Lower leg skin (tissue), 4 donors: ENCODE results near the gene ETDC. TPM values are rescaled to one million over a fixed set of nuclear protein-coding genes. Genes with fewer than 3 reads are reported as not detected.
"Not testable (repeated sequence)": the region's sequence is repeated elsewhere in the genome, so short reads cannot be mapped to it uniquely, and the experiment has no call there.

ENCODE experiments used
- DNase-seq, 2 donors: peaks; one replicate each; pipeline ENCODE4 v3.0.0-alpha.2; 2019; ENCODE audit warnings: low spot score in 2 of 2
- H3K4me3 ChIP-seq: fragments of 200-600 bp; sonication (generic); 2 replicates; pipeline ENCODE4 v1.5.1; 2017; ENCODE audit warnings: mild to moderate bottlenecking, low read depth; ENCODE audit not compliant: poor library complexity, severe bottlenecking
- CTCF ChIP-seq, 3 donors: fragments of 450-650 bp; IDR thresholded peaks; one replicate each; pipeline ENCODE4 v1.5.1; 2016; ENCODE audit warnings: antibody characterized with exemption in 3 of 3, mild to moderate bottlenecking in 3 of 3, moderate library complexity in 2 of 3
- POLR2A ChIP-seq, 2 donors: fragments of 450-650 bp; IDR thresholded peaks; one replicate each; pipeline ENCODE4 v1.6.1; 2016 to 2017; ENCODE audit warnings: antibody characterized with exemption in 2 of 2, mild to moderate bottlenecking in 1 of 2, moderate library complexity in 1 of 2
- WGBS, 2 donors: methylation state at CpG; one replicate each; pipeline ENCODE4 v1.1.5; 2018; 5-methylcytosine and 5-hydroxymethylcytosine counted together
- intact Hi-C: fragments of 100-400 bp; cut with DNase I; formaldehyde crosslinking; loops from one replicate; pipeline ENCODE4 v1.15.0; 2023; ENCODE audit warnings: low total_unique reads
- total RNA-seq, 4 donors: library from RNA; depleted of rRNA; stranded (reverse); fragments of >200 nt; gene quantifications; one replicate each; pipeline ENCODE4 v1.1.0, GENCODE V29; 2016

Gene ETDC
- not detected for total RNA-seq

GRCh38 chrX:135309430-135309923 is at the start of gene ETDC:
Gene ETDC (plus strand): TSS chrX:135309480. CDS start chrX:135309480, 0 bp downstream.
- 75 to 86% methylated on average over 1 of the region's 1 CpG for WGBS, 2 donors
- DNase-seq, result no peak
- intact Hi-C loops, result no loop called here
- TF ChIP-seq POLR2A (IDR thresholded peaks at IDR 0.05), result no peak
- no peak for TF ChIP-seq CTCF (IDR thresholded peaks at IDR 0.05)
- H3K4me3 ChIP-seq, result no peak within 1 kb of the TSS

GRCh38 chrX:135260976-135261375 is 48.3 kb upstream of the ETDC start:
- DNase-seq, H3K4me3 ChIP-seq, intact Hi-C loops: not testable (repeated sequence)
- WGBS, 2 donors, result 91% methylated on average over 2 of the region's 2 CpGs

- 72 to 98% methylated on average over 8 of the region's 8 CpGs for WGBS, 2 donors
- intact Hi-C loops, DNase-seq, H3K4me3 ChIP-seq: not testable (repeated sequence)
These were observed 45.9 kb upstream of the ETDC start for GRCh38 chrX:135263376-135263775.

GRCh38 chrX:135264206-135264605 is 45.1 kb upstream of the ETDC start:
- DNase-seq, result no peak
- intact Hi-C loops, result no loop called here
- WGBS, 2 donors, result 48 to 66% methylated on average over 4 of the region's 4 CpGs
- TF ChIP-seq CTCF (IDR thresholded peaks at IDR 0.05), result no peak
- no peak for TF ChIP-seq POLR2A (IDR thresholded peaks at IDR 0.05)
- H3K4me3 ChIP-seq, result no peak overlapping the region

GRCh38 chrX:135273162-135273561 is 36.1 kb upstream of the ETDC start:
- TF ChIP-seq CTCF (IDR thresholded peaks at IDR 0.05) (no peak), POLR2A (IDR thresholded peaks at IDR 0.05) (no peak)
- no peak overlapping the region for H3K4me3 ChIP-seq
- no peak for DNase-seq
- 80 to 97% methylated on average over 5 of the region's 5 CpGs for WGBS, 2 donors
- intact Hi-C loops, result no loop called here

- no peak overlapping the region for H3K4me3 ChIP-seq
- TF ChIP-seq CTCF (IDR thresholded peaks at IDR 0.05) (no peak), POLR2A (IDR thresholded peaks at IDR 0.05) (no peak)
- no peak for DNase-seq
- intact Hi-C loops, result no loop called here
These were observed 33.3 kb upstream of the ETDC start for GRCh38 chrX:135275973-135276372.

- TF ChIP-seq CTCF (IDR thresholded peaks at IDR 0.05), result no peak
- TF ChIP-seq POLR2A (IDR thresholded peaks at IDR 0.05), result no peak
- WGBS, 2 donors, result 91 to 98% methylated on average over 2 of the region's 2 CpGs
- intact Hi-C loops, result no loop called here
- no peak for DNase-seq
- H3K4me3 ChIP-seq, result no peak overlapping the region
These were observed 21.9 kb upstream of the ETDC start for GRCh38 chrX:135287266-135287823.
